K562 (cell line): ENCODE data around the gene STC2. TPM values are rescaled to one million over a fixed set of nuclear protein-coding genes. Genes with fewer than 3 reads are reported as not detected.

Experiments
- BDP1 ChIP-seq: IDR thresholded peaks from 3 replicates; pipeline ENCODE4 v1.6.1; 2011; ENCODE audit not compliant: insufficient read length, insufficient read depth
- CBFA2T3 ChIP-seq: fragments of 450-650 bp; IDR thresholded peaks from 2 replicates; pipeline ENCODE4 v1.6.1; 2017
- CHD4 ChIP-seq: fragments of 200-600 bp; sonication (generic); IDR thresholded peaks from 3 replicates; pipeline ENCODE4 v1.6.1; 2012; ENCODE audit warnings: low read depth, mild to moderate bottlenecking, mixed read lengths, low read length, inconsistent platforms; ENCODE audit not compliant: insufficient read depth, insufficient replicate concordance, poor library complexity, severe bottlenecking
- EZH2 ChIP-seq: IDR thresholded peaks from 2 replicates; pipeline ENCODE4 v1.6.1; 2012; ENCODE audit warnings: low read depth, mild to moderate bottlenecking, inconsistent platforms, low read length, borderline replicate concordance
- FOXA3 ChIP-seq, 2 experiments: fragments of 450-650 bp in 1 of 2; sonication (generic) in 1 of 2; formaldehyde crosslinking; IDR thresholded peaks in 1 of 2; conservative IDR thresholded peaks in 1 of 2; 2 replicates each; pipeline versions ENCODE4 v1.4.0 to v1.8.0; 2020 to 2022; ENCODE audit warnings: mild to moderate bottlenecking in 2 of 2, missing genetic modification reagents in 1 of 2
- GABPB1 ChIP-seq: sonication (generic); formaldehyde crosslinking; IDR thresholded peaks from 2 replicates; pipeline ENCODE4 v1.8.0; 2022; ENCODE audit warnings: mild to moderate bottlenecking, missing genetic modification reagents
- HMG20A ChIP-seq: fragments of 450-650 bp; formaldehyde crosslinking; conservative IDR thresholded peaks from 2 replicates; pipeline ENCODE4 v1.4.0; 2020; ENCODE audit warnings: mild to moderate bottlenecking, mixed read lengths
- NUFIP1 ChIP-seq: fragments of 450-650 bp; IDR thresholded peaks from 2 replicates; pipeline ENCODE4 v1.6.1; 2018; ENCODE audit not compliant: partially characterized antibody
- POLR2AphosphoS2 ChIP-seq: IDR thresholded peaks from 2 replicates; pipeline ENCODE4 v1.6.1; 2012; ENCODE audit warnings: low read length, improper control_type of control experiment
- RBM22 ChIP-seq: fragments of 200-400 bp; formaldehyde crosslinking; IDR thresholded peaks from 2 replicates; pipeline ENCODE4 v1.6.1; 2018; ENCODE audit warnings: low read length, low read depth; ENCODE audit not compliant: poor library complexity, severe bottlenecking
- TFAM ChIP-seq: fragments of 250-450 bp; sonication (Bioruptor Pico); conservative IDR thresholded peaks from 2 replicates; pipeline ENCODE4 v1.5.0; 2021; ENCODE audit warnings: mild to moderate bottlenecking, moderate library complexity
- ZFPM2 ChIP-seq: fragments of 250-450 bp; sonication (Bioruptor Pico); IDR thresholded peaks from 2 replicates; pipeline ENCODE4 v1.5.1; 2022; ENCODE audit warnings: mild to moderate bottlenecking
- ZNF232 ChIP-seq: sonication (generic); formaldehyde crosslinking; IDR thresholded peaks from 2 replicates; pipeline ENCODE4 v1.8.0; 2022; ENCODE audit warnings: mild to moderate bottlenecking, missing genetic modification reagents
- ZNF347 ChIP-seq: fragments of 450-650 bp; formaldehyde crosslinking; IDR thresholded peaks from 2 replicates; pipeline ENCODE4 v1.4.0; 2020; ENCODE audit warnings: low read depth, mild to moderate bottlenecking, moderate library complexity
- ZNF780A ChIP-seq: fragments of 250-450 bp; sonication (Bioruptor Pico); IDR thresholded peaks from 2 replicates; pipeline ENCODE4 v1.5.0; 2021; ENCODE audit warnings: mild to moderate bottlenecking
- polyA plus RNA-seq, 8 experiments: library from polyadenylated mRNA; depleted of rRNA in 4 of 8; stranded (reverse) in 5 of 8; unstranded in 3 of 8; fragments of >200 nt; fragmentation: Nextera tagmentation in 2 of 8; fragmentation: Illumina TruSeq in 1 of 8; extraction: Ambion mirVana in 2 of 8; extraction: Trizol in 1 of 8; gene quantifications; 2 replicates each; pipeline versions ENCODE4 v1.2.1 to v1.2.3, GENCODE V29; 2011 to 2014; ENCODE audit warnings: inconsistent platforms in 1 of 8, missing spikeins in 1 of 8
- total RNA-seq, 7 experiments: library from RNA; depleted of rRNA in 6 of 7; stranded (reverse); fragments of >200 nt in 6 of 7; fragmentation: Illumina TruSeq in 2 of 7; extraction: Trizol in 2 of 7; gene quantifications; 2 replicates each; pipeline versions ENCODE4 v1.2.1 to v1.2.3, GENCODE V29; 2011 to 2021; ENCODE audit warnings: low replicate concordance in 1 of 7
- TF ChIP-seq, protein P1 (sequence below): IDR thresholded peaks from 2 replicates; pipeline ENCODE4 v1.6.1; 2014; ENCODE audit warnings: antibody characterized with exemption
- TF ChIP-seq, protein P2 (sequence below), 2 experiments: fragments of 200-800 bp in 1 of 2; sonication (Bioruptor generic) in 1 of 2; sonication (generic) in 1 of 2; formaldehyde crosslinking in 1 of 2; IDR thresholded peaks in 1 of 2; conservative IDR thresholded peaks in 1 of 2; 2 replicates each; pipeline versions ENCODE4 v1.5.0 to v1.6.1; 2016 to 2020; ENCODE audit warnings: missing compliant biosample characterization in 1 of 2, missing genetic modification characterization in 1 of 2, missing genetic modification reagents in 1 of 2
- TF ChIP-seq, protein P3 (sequence below): fragments of 450-650 bp; IDR thresholded peaks from 2 replicates; pipeline ENCODE4 v1.6.1; 2014; ENCODE audit warnings: low read depth, mild to moderate bottlenecking, moderate library complexity, borderline replicate concordance
- TF ChIP-seq, protein P4 (sequence below), 2 experiments: IDR thresholded peaks; 2 replicates each; pipeline ENCODE4 v1.6.1; 2011; ENCODE audit warnings: borderline replicate concordance in 1 of 2, control low read depth in 1 of 2, low read depth in 1 of 2, low read length in 1 of 2, mild to moderate bottlenecking in 1 of 2, mixed read lengths in 1 of 2, moderate library complexity in 1 of 2; ENCODE audit not compliant: insufficient read depth in 1 of 2, insufficient read length in 1 of 2, poor library complexity in 1 of 2, severe bottlenecking in 1 of 2; ENCODE audit errors: extremely low read depth in 1 of 2
- TF ChIP-seq, protein P5 (sequence below): fragments of 450-650 bp; formaldehyde crosslinking; IDR thresholded peaks from 2 replicates; pipeline ENCODE4 v1.4.0; 2020; ENCODE audit warnings: mild to moderate bottlenecking, mixed read lengths

STC2 gene
- total and polyA plus RNA-seq, 9 of the 15 experiments (the other 6 are each of a cell fraction or from before 2014, with no cell fraction given), result 0.62 to 31.7 (median 7.4) TPM

DNA sequence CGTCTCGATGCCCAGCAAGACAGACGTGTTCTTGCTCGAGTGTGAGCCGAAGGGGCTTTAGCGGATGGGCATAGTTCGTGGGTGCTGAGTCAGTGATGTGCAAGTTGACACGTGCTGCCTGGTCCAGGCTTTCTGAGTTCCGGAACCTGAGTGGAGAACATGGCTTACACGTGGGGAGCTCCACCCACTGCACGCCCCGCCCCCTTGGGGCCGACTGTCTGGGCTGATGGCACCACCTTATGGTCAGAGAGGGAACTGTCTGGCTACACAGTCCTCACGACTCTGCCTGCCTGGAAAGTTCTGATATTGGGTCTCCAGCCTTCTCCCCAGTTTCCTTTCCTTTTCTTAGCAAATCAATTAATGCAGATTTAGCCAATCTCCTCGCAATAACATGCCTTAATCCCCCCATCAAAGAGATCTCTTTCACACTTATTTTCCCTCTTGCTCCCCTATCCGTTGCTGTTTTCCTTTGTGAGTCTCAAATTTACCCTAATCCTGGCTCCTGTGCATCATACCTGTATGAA lies 3.8 kb upstream of the STC2 start (continued):
- no peak for TF ChIP-seq EZH2
- no peak for TF ChIP-seq ZFPM2 (CRISPR knock-in tag)
- TF ChIP-seq, protein P1, sequence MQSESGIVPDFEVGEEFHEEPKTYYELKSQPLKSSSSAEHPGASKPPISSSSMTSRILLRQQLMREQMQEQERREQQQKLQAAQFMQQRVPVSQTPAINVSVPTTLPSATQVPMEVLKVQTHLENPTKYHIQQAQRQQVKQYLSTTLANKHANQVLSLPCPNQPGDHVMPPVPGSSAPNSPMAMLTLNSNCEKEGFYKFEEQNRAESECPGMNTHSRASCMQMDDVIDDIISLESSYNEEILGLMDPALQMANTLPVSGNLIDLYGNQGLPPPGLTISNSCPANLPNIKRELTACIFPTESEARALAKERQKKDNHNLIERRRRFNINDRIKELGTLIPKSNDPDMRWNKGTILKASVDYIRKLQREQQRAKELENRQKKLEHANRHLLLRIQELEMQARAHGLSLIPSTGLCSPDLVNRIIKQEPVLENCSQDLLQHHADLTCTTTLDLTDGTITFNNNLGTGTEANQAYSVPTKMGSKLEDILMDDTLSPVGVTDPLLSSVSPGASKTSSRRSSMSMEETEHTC, result no peak
- TF ChIP-seq FOXA3 (CRISPR knock-in tag; conservative IDR thresholded peaks at IDR 0.05 in 1 of 2, IDR thresholded peaks at IDR 0.05 in 1 of 2), result no peak
- TF ChIP-seq, protein P2, sequence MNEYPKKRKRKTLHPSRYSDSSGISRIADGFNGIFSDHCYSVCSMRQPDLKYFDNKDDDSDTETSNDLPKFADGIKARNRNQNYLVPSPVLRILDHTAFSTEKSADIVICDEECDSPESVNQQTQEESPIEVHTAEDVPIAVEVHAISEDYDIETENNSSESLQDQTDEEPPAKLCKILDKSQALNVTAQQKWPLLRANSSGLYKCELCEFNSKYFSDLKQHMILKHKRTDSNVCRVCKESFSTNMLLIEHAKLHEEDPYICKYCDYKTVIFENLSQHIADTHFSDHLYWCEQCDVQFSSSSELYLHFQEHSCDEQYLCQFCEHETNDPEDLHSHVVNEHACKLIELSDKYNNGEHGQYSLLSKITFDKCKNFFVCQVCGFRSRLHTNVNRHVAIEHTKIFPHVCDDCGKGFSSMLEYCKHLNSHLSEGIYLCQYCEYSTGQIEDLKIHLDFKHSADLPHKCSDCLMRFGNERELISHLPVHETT (CRISPR knock-in tag; conservative IDR thresholded peaks at IDR 0.05 in 1 of 2, IDR thresholded peaks at IDR 0.05 in 1 of 2), result no peak
- no peak for TF ChIP-seq CHD4
- TF ChIP-seq, protein P3, sequence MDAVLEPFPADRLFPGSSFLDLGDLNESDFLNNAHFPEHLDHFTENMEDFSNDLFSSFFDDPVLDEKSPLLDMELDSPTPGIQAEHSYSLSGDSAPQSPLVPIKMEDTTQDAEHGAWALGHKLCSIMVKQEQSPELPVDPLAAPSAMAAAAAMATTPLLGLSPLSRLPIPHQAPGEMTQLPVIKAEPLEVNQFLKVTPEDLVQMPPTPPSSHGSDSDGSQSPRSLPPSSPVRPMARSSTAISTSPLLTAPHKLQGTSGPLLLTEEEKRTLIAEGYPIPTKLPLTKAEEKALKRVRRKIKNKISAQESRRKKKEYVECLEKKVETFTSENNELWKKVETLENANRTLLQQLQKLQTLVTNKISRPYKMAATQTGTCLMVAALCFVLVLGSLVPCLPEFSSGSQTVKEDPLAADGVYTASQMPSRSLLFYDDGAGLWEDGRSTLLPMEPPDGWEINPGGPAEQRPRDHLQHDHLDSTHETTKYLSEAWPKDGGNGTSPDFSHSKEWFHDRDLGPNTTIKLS, result peak; percentile 62; the same call in 1 of the 2 replicates
- no peak for TF ChIP-seq POLR2AphosphoS2
- TF ChIP-seq ZNF232, result no peak
- TF ChIP-seq, protein P4, sequence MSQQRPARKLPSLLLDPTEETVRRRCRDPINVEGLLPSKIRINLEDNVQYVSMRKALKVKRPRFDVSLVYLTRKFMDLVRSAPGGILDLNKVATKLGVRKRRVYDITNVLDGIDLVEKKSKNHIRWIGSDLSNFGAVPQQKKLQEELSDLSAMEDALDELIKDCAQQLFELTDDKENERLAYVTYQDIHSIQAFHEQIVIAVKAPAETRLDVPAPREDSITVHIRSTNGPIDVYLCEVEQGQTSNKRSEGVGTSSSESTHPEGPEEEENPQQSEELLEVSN (IDR thresholded peaks at IDR 0.05; ENCODE audit: borderline replicate concordance in 1 of 2, extremely low read depth in 1 of 2, insufficient read depth in 1 of 2, insufficient read length in 1 of 2, low read depth in 1 of 2, low read length in 1 of 2, poor library complexity in 1 of 2, severe bottlenecking in 1 of 2), result peak; percentile 83 to 87
- TF ChIP-seq GABPB1 (CRISPR knock-in tag), result peak; percentile 47; the same call in 1 of the 2 replicates
- no peak for TF ChIP-seq RBM22
- TF ChIP-seq TFAM (CRISPR knock-in tag), result no peak
- TF ChIP-seq ZNF780A (CRISPR knock-in tag), result no peak
- TF ChIP-seq HMG20A (CRISPR knock-in tag), result no peak
- no peak for TF ChIP-seq ZNF347 (CRISPR knock-in tag)
- TF ChIP-seq, protein P5, sequence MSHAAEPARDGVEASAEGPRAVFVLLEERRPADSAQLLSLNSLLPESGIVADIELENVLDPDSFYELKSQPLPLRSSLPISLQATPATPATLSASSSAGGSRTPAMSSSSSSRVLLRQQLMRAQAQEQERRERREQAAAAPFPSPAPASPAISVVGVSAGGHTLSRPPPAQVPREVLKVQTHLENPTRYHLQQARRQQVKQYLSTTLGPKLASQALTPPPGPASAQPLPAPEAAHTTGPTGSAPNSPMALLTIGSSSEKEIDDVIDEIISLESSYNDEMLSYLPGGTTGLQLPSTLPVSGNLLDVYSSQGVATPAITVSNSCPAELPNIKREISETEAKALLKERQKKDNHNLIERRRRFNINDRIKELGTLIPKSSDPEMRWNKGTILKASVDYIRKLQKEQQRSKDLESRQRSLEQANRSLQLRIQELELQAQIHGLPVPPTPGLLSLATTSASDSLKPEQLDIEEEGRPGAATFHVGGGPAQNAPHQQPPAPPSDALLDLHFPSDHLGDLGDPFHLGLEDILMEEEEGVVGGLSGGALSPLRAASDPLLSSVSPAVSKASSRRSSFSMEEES (CRISPR knock-in tag), result no peak
- no peak for TF ChIP-seq CBFA2T3
- no peak for TF ChIP-seq NUFIP1
- no peak for TF ChIP-seq BDP1
